H9 (cell line): ENCODE data around the gene ERO1A. TPM values are rescaled to one million over a fixed set of nuclear protein-coding genes. Genes with fewer than 3 reads are reported as not detected.

Experiments
- DNase-seq: peaks from one replicate; pipeline ENCODE4 v3.0.0-alpha.2; 2017
- H2AFZ ChIP-seq: one replicate; pipeline ENCODE4 v1.6.1; 2013; ENCODE audit warnings: mild to moderate bottlenecking, low read length, control low read depth, moderate library complexity
- H2AK5ac ChIP-seq: 2 replicates; pipeline ENCODE4 v1.6.1; 2013; ENCODE audit warnings: low read length, control low read depth, mixed read lengths; ENCODE audit not compliant: insufficient read length
- H2BK120ac ChIP-seq: one replicate; pipeline ENCODE4 v1.6.1; 2013; ENCODE audit warnings: low read depth, mild to moderate bottlenecking, low read length, control low read depth, inconsistent platforms; ENCODE audit not compliant: poor library complexity, severe bottlenecking
- H2BK12ac ChIP-seq: 2 replicates; pipeline ENCODE4 v1.6.1; 2013; ENCODE audit warnings: low read length, control low read depth, mixed read lengths, low read depth; ENCODE audit not compliant: insufficient read length
- H2BK15ac ChIP-seq: 2 replicates; pipeline ENCODE4 v1.6.1; 2013; ENCODE audit warnings: low read depth, low read length, control low read depth
- H2BK20ac ChIP-seq: one replicate; pipeline ENCODE4 v1.6.1; 2013; ENCODE audit warnings: low read depth, mild to moderate bottlenecking, low read length, control low read depth, inconsistent platforms; ENCODE audit not compliant: poor library complexity, severe bottlenecking
- H2BK5ac ChIP-seq: 2 replicates; pipeline ENCODE4 v1.6.1; 2013; ENCODE audit warnings: low read length, control low read depth, mixed read lengths; ENCODE audit not compliant: insufficient read length
- H3K14ac ChIP-seq: 2 replicates; pipeline ENCODE4 v1.6.1; 2013; ENCODE audit warnings: low read length, control low read depth; ENCODE audit not compliant: insufficient read depth
- H3K18ac ChIP-seq: 2 replicates; pipeline ENCODE4 v1.6.1; 2013; ENCODE audit warnings: low read depth, mild to moderate bottlenecking, mixed read lengths, low read length, control low read depth; ENCODE audit not compliant: insufficient read length
- H3K23ac ChIP-seq: 2 replicates; pipeline ENCODE4 v1.6.1; 2013; ENCODE audit warnings: low read length, control low read depth, mixed read lengths, low read depth; ENCODE audit not compliant: insufficient read length
- H3K23me2 ChIP-seq: 2 replicates; pipeline ENCODE4 v1.6.1; 2013; ENCODE audit warnings: low read depth, mild to moderate bottlenecking, mixed read lengths, low read length, control low read depth; ENCODE audit not compliant: insufficient read length, poor library complexity, severe bottlenecking
- H3K27ac ChIP-seq: 2 replicates; pipeline ENCODE4 v1.5.1; 2013; ENCODE audit warnings: low read length, control low read depth, mixed read lengths, low read depth; ENCODE audit not compliant: insufficient read length
- H3K27me3 ChIP-seq: 2 replicates; pipeline ENCODE4 v1.6.1; 2013; ENCODE audit warnings: low read length, control low read depth, inconsistent platforms; ENCODE audit not compliant: insufficient read depth
- H3K4ac ChIP-seq: 2 replicates; pipeline ENCODE4 v1.6.1; 2013; ENCODE audit warnings: low read depth, mild to moderate bottlenecking, control low read depth, inconsistent platforms, low read length, moderate library complexity
- H3K4me1 ChIP-seq: 2 replicates; pipeline ENCODE4 v1.6.1; 2013; ENCODE audit warnings: low read length, control low read depth, inconsistent platforms; ENCODE audit not compliant: insufficient read depth
- H3K4me2 ChIP-seq: 2 replicates; pipeline ENCODE4 v1.6.1; 2013; ENCODE audit warnings: low read length, control low read depth, mixed read lengths; ENCODE audit not compliant: insufficient read length, insufficient read depth
- H3K56ac ChIP-seq: 2 replicates; pipeline ENCODE4 v1.6.1; 2013; ENCODE audit warnings: low read depth, mild to moderate bottlenecking, mixed read lengths, low read length, control low read depth; ENCODE audit not compliant: insufficient read length
- H3K79me1 ChIP-seq: 2 replicates; pipeline ENCODE4 v1.6.1; 2013; ENCODE audit warnings: low read depth, mild to moderate bottlenecking, moderate library complexity, low read length, control low read depth, inconsistent platforms; ENCODE audit not compliant: insufficient read depth, poor library complexity, severe bottlenecking
- H3K79me2 ChIP-seq: 2 replicates; pipeline ENCODE4 v1.6.1; 2013; ENCODE audit warnings: low read length, control low read depth, inconsistent platforms; ENCODE audit not compliant: insufficient read depth
- H3K9ac ChIP-seq: 2 replicates; pipeline ENCODE4 v1.6.1; 2013; ENCODE audit warnings: low read length, control low read depth, mixed read lengths; ENCODE audit not compliant: insufficient read length; ENCODE audit errors: extremely low read depth
- H3K9me3 ChIP-seq: one replicate; pipeline ENCODE4 v1.6.1; 2013; ENCODE audit warnings: low read depth, low read length, inconsistent platforms; ENCODE audit not compliant: control insufficient read depth
- H3T11ph ChIP-seq: one replicate; pipeline ENCODE4 v1.6.1; 2013; ENCODE audit warnings: mild to moderate bottlenecking, low read length, control low read depth, inconsistent platforms
- H4K20me1 ChIP-seq: one replicate; pipeline ENCODE4 v1.6.1; 2013; ENCODE audit not compliant: control insufficient read depth, insufficient read length, insufficient read depth
- H4K5ac ChIP-seq: 2 replicates; pipeline ENCODE4 v1.6.1; 2013; ENCODE audit warnings: low read depth, mild to moderate bottlenecking, mixed read lengths, low read length, control low read depth; ENCODE audit not compliant: insufficient read length
- H4K8ac ChIP-seq: replicated peaks from 2 replicates; pipeline ENCODE4 v1.6.1; 2013; ENCODE audit warnings: low read length, control low read depth, mixed read lengths, low read depth; ENCODE audit not compliant: insufficient read length
- H4K91ac ChIP-seq: 2 replicates; pipeline ENCODE4 v1.6.1; 2013; ENCODE audit warnings: low read depth, mild to moderate bottlenecking, moderate library complexity, mixed read lengths, low read length, control low read depth; ENCODE audit not compliant: insufficient read length
- H3K27ac Mint-ChIP-seq, 3 experiments: 2 replicates in 2 of 3; 3 replicates in 1 of 3; pipeline ENCODE4 v1.8.0; 2020 to 2021; ENCODE audit warnings: mixed read lengths in 3 of 3, mild to moderate bottlenecking in 1 of 3, moderate library complexity in 1 of 3
- H3K27me3 Mint-ChIP-seq: 2 replicates; pipeline ENCODE4 v1.8.0; 2021; ENCODE audit warnings: low read depth, mild to moderate bottlenecking, moderate library complexity, mixed read lengths
- H3K36me3 Mint-ChIP-seq, 3 experiments: 2 replicates in 2 of 3; 3 replicates in 1 of 3; pipeline ENCODE4 v1.8.0; 2020 to 2021; ENCODE audit warnings: low read depth in 3 of 3, mixed read lengths in 3 of 3; ENCODE audit not compliant: insufficient read depth in 1 of 3
- H3K4me1 Mint-ChIP-seq, 2 experiments: 2 replicates each; pipeline ENCODE4 v1.8.0; 2020; ENCODE audit warnings: mixed read lengths in 2 of 2
- H3K4me3 Mint-ChIP-seq, 2 experiments: 2 replicates in 1 of 2; 3 replicates in 1 of 2; pipeline ENCODE4 v1.8.0; 2020 to 2021; ENCODE audit warnings: mild to moderate bottlenecking in 2 of 2, mixed read lengths in 2 of 2, moderate library complexity in 1 of 2
- H3K9me3 Mint-ChIP-seq, 2 experiments: 2 replicates in 1 of 2; 3 replicates in 1 of 2; pipeline ENCODE4 v1.8.0; 2020; ENCODE audit warnings: mild to moderate bottlenecking in 2 of 2, mixed read lengths in 2 of 2, moderate library complexity in 1 of 2
- WGBS: extraction: QIAGEN DNeasy Blood & Tissue Kit; methylation state at CpG from one replicate; pipeline ENCODE4 v1.1.7; 2013; ENCODE audit warnings: missing lambda C conversion rate, low lambda C conversion rate, mixed read lengths; ENCODE audit not compliant: insufficient read length; ENCODE audit errors: extremely low coverage; 5-methylcytosine and 5-hydroxymethylcytosine counted together
- total RNA-seq: library from RNA; stranded (reverse); gene quantifications from 2 replicates; pipeline ENCODE4 v1.2.1, GENCODE V29; 2021
- TF ChIP-seq, protein P1 (sequence below): fragments of 200-600 bp; sonication (generic); conservative IDR thresholded peaks from 3 replicates; pipeline ENCODE4 v1.8.0; 2021; ENCODE audit warnings: antibody characterized with exemption, mild to moderate bottlenecking

ERO1A gene
- total RNA-seq, 1 experiment from 2014 or later: 37.1 TPM

DNA sequence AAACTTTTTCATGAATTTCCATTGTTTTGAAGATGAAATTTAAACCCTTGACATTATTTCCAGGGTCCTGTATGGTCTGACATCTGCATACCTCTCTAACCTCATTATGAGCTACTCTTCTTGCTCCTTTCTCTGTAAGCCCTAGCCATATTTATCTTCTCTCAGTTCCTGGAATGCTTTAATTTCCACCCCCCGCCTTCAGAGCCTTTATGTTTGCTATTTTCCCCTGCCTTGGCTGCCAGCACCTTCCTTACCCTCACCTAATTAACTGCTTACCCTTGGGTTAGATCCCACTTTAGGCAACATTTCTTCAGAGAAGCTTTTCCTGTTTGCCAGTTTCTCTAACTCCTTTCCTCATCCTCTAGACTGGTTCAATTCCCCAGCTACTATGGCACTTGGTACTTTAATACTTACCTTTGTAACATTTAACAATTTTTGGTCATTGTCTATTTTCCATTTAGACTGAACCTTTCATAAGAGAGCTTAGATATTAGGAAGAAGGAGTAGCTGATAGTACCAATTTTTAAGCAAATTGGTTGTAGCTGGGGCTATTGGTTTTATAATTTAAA is 40.6 kb upstream of the ERO1A start:
- no peak overlapping the region for H3K56ac ChIP-seq
- no peak overlapping the region for H3K4me2 ChIP-seq
- no CpG with 5 or more reads among the region's 1 CpG for WGBS

More for the DNA sequence above, 40.6 kb upstream of the ERO1A start:
- peaks cover 3% of the 10 kb centered on the region for H3K79me1 ChIP-seq
- no peaks in the 10 kb centered on the region for H3K23me2 ChIP-seq
- H2AK5ac ChIP-seq: no peak overlapping the region
- H4K20me1 ChIP-seq: no peaks in the 10 kb centered on the region
- no peak overlapping the region for H2BK12ac ChIP-seq
- H2AFZ ChIP-seq: no peak overlapping the region
- H2BK15ac ChIP-seq: no peak overlapping the region
- no peak for DNase-seq
- H3K4ac ChIP-seq: no peak overlapping the region
- no peak overlapping the region for H3K27ac ChIP-seq
- H3K18ac ChIP-seq: no peak overlapping the region
- peaks cover 13 to 36% (median 26%) of the 10 kb centered on the region in 3 experiments for H3K36me3 Mint-ChIP-seq
- H2BK120ac ChIP-seq: no peak overlapping the region
- no peak overlapping the region for H4K5ac ChIP-seq
- no peak overlapping the region for H4K8ac ChIP-seq
- H3K14ac ChIP-seq: no peak overlapping the region
- H3K4me1 ChIP-seq: peaks cover 8% of the 10 kb centered on the region; the same call in 1 of the 2 replicates
- H3K27ac Mint-ChIP-seq: peak overlapping the region; percentile 15 to 65 (median 27); a peak in 5 of 7 replicates
- no peaks in the 10 kb centered on the region for H3K9me3 ChIP-seq
- no peak overlapping the region for H2BK20ac ChIP-seq
- TF ChIP-seq, protein P1, sequence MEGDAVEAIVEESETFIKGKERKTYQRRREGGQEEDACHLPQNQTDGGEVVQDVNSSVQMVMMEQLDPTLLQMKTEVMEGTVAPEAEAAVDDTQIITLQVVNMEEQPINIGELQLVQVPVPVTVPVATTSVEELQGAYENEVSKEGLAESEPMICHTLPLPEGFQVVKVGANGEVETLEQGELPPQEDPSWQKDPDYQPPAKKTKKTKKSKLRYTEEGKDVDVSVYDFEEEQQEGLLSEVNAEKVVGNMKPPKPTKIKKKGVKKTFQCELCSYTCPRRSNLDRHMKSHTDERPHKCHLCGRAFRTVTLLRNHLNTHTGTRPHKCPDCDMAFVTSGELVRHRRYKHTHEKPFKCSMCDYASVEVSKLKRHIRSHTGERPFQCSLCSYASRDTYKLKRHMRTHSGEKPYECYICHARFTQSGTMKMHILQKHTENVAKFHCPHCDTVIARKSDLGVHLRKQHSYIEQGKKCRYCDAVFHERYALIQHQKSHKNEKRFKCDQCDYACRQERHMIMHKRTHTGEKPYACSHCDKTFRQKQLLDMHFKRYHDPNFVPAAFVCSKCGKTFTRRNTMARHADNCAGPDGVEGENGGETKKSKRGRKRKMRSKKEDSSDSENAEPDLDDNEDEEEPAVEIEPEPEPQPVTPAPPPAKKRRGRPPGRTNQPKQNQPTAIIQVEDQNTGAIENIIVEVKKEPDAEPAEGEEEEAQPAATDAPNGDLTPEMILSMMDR: no peak
- H2BK5ac ChIP-seq: no peak overlapping the region
- H3K9me3 Mint-ChIP-seq: no peaks in the 10 kb centered on the region
- no peak overlapping the region for H3K23ac ChIP-seq
- H3K79me2 ChIP-seq: peaks cover 6% of the 10 kb centered on the region; the same call in 1 of the 2 replicates
- H4K91ac ChIP-seq: no peak overlapping the region
- H3K4me1 Mint-ChIP-seq: peaks cover 37 to 51% of the 10 kb centered on the region in 2 experiments
- peak overlapping the region; percentile 1 to 38; a peak in 3 of 5 replicates for H3K4me3 Mint-ChIP-seq
- H3K9ac ChIP-seq: no peak overlapping the region
- no peak overlapping the region for H3T11ph ChIP-seq
- no peaks in the 10 kb centered on the region for H3K27me3 Mint-ChIP-seq
- H3K27me3 ChIP-seq: no peaks in the 10 kb centered on the region
